ENCODE results near the gene SAPCD2.
"Not testable (repeated sequence)": the region's sequence is repeated elsewhere in the genome, so short reads cannot be mapped to it uniquely, and the experiment has no call there.

- TF ChIP-seq, protein P1, sequence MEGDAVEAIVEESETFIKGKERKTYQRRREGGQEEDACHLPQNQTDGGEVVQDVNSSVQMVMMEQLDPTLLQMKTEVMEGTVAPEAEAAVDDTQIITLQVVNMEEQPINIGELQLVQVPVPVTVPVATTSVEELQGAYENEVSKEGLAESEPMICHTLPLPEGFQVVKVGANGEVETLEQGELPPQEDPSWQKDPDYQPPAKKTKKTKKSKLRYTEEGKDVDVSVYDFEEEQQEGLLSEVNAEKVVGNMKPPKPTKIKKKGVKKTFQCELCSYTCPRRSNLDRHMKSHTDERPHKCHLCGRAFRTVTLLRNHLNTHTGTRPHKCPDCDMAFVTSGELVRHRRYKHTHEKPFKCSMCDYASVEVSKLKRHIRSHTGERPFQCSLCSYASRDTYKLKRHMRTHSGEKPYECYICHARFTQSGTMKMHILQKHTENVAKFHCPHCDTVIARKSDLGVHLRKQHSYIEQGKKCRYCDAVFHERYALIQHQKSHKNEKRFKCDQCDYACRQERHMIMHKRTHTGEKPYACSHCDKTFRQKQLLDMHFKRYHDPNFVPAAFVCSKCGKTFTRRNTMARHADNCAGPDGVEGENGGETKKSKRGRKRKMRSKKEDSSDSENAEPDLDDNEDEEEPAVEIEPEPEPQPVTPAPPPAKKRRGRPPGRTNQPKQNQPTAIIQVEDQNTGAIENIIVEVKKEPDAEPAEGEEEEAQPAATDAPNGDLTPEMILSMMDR (IDR thresholded peaks at IDR 0.05; ENCODE audit: control extremely low read depth in 1 of 3, insufficient read depth in 1 of 3, low read depth in 1 of 3, low read length in 3 of 3): not testable (repeated sequence)
- not testable (repeated sequence) for TF ChIP-seq EP300 (IDR thresholded peaks at IDR 0.05; ENCODE audit: borderline replicate concordance in 1 of 2, low read depth in 2 of 2, low read length in 2 of 2); RBBP5 (IDR thresholded peaks at IDR 0.05; ENCODE audit: borderline replicate concordance, low read depth, low read length); HDAC2 (IDR thresholded peaks at IDR 0.05; ENCODE audit: borderline replicate concordance in 1 of 2, low read depth in 2 of 2, low read length in 2 of 2); ZNF274 (IDR thresholded peaks at IDR 0.05; ENCODE audit: borderline replicate concordance, extremely low read depth, low read length); RAD21 (IDR thresholded peaks at IDR 0.05 in 1 of 2, conservative IDR thresholded peaks at IDR 0.05 in 1 of 2; ENCODE audit: low read depth in 2 of 2, low read length in 2 of 2)
- TF ChIP-seq, protein P2, sequence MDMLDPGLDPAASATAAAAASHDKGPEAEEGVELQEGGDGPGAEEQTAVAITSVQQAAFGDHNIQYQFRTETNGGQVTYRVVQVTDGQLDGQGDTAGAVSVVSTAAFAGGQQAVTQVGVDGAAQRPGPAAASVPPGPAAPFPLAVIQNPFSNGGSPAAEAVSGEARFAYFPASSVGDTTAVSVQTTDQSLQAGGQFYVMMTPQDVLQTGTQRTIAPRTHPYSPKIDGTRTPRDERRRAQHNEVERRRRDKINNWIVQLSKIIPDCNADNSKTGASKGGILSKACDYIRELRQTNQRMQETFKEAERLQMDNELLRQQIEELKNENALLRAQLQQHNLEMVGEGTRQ (IDR thresholded peaks at IDR 0.05; ENCODE audit: low read length): not testable (repeated sequence)
Measured at GRCh38 chr9:137062798-137063197, 7.6 kb downstream of the SAPCD2 start.
